Activated CD4-positive, alpha-beta T cell treated with anti-CD3 and anti-CD28 coated beads, Interleukin-2, amount 50 U/mL, for 4 hours (primary cell): ENCODE data around the gene KCNK17.

Source experiments
- DNase-seq, 2 experiments: peaks; one replicate each; pipeline ENCODE4 v3.0.0-alpha.2; 2020

The KCNK17 gene

GRCh38 chr6:39314273-39314795 is at the start of gene KCNK17:
Gene KCNK17 (minus strand): TSS chr6:39314419. CDS start chr6:39314320, 99 bp downstream.
- DNase-seq = no peak

GRCh38 chr6:39363280-39363679 is 49.1 kb upstream of the KCNK17 start:
- DNase-seq = no peak

- no peak for DNase-seq
These were observed 48.3 kb upstream of the KCNK17 start for GRCh38 chr6:39362487-39362865.

DNA sequence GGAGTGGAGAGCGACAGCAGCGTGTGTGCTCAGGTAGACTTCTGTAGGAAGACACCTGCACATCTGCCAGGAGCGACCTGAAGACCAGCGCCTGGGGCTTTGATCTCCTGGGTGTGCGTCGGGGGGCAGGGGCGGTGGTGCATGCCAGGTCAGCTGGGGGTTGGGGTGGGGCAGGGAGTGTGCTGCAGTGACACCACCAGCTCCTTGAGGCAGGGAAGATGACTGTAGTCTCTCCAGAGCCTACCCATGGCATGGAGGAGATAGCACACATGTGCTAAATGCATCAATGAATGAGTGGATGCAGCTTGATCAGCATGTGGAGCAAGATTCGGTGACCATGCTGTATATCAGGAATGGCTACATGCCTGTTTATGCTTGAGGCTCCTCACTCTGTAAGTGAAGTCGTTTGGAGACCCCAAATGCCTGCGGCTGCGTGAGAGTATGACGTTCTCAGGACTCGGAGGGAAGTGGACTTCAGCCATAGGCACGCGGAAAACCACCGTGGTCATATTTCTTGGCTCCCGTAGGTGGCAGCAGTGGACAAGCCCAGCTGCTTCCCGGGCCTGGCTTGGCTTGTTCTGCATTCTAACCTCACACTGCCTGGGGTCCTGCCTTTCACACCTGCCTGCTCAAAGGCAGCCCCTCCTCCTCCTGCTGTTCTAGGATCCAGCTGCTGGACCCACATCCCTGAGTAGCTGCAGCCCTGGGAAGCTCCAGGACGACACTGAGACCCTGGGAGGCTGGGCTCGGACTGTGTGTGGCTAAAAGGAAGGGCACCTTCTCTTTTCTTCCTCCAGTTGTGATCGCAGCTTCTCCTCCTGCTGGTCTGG is 47.7 kb upstream of the KCNK17 start:
- peak; percentile 15 to 20 for DNase-seq

- no peak for DNase-seq
These were observed 46.2 kb upstream of the KCNK17 start for GRCh38 chr6:39360378-39360777.

DNA sequence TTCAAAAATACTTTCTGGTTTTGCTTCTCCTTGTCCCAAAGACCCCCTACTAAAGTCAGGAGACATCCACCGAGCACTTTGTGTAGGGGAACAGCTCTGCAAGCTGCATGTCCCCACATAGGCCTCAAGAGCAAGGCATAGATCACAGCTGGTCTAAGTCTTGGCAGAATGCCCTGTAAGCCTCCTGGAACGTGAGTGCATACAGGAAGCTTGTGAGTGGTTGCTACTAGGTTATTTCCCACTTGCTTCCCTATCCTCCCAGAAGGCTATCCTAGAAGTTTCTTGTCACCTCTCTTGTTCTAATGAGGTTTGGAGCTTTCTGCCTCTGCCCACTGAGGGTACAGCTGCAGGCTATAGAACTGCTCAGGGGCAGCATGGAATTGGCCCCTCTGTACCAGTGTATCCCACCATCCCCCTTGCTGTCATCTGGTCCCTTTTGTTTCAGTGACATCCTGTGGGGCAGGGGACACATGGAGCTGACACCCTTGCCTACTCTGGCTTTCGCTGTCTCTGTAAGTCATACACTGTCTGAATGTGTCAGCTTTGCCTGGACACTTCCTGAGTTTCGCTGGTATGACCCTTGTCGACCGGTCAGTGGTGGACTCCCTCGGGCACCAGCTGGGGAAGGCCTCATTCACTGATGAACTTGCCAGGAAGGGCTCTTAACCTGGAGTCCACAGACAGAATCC is 43.9 kb upstream of the KCNK17 start:
- DNase-seq = no peak

DNA sequence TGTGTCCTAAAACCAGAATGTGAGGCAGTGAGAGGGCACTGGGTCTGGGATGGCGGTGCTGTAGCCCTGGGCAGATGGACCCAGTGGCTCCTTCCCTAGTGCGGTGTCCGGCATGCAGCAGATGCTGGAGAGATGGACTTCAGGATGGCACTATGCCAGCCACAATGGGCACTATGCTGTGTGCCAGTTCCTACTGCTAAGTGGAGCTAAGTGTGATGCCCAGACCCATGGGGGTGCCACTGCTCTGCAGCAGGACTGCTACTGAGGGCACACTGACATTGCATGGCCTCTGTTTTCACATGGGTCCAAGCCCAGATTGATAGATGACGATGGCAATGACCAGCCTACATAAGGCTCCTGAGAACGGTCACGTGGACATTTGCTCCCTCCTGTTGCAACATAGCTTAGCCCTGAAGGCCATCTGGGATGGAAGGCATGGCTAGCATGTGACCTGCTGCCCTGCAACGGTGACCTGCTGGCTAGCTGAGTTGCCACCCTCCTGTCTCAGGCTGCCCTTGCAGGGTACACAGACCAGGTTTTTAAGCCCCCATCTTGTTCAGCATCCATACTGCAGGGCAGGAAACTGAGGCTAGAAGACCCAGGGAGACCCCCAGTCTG is 39.6 kb upstream of the KCNK17 start:
- no peak for DNase-seq

DNA sequence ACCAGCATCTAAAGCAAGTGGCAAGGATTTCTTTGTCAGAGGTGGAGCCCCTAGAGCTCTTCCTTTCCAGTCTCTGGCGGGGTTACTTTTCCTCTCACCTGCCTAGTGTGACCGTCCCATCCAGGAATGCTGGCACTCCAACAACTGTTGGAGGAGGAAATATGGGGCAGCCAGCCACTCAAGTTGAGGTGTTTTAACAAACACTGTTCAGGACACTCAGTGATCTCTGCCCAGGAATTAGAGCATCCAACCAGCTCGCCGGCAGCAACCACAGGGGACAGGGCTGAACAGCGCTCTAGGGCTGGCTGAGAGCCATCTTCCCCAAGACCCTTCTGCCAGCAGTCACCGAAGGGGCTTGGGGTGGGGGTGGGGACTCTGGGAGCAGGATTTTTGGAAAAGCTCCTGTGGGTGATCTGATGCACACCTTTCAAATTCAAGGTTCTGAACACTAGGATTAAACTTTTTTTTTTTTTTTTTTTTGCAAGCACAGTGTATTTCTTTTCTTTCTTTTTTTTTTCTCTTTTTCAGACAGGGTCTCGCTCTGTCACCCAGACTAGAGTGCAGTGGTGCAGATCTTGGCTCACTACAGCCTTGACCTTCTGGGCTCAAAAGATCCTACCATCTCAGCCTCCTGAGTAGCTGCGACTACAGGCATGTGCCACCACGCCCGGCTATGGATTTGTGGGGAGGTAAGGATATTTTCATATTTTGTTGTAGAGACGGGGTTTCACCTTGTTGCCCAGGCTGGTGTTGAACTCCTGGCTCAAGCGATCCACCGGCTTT is 36.7 kb upstream of the KCNK17 start:
- DNase-seq = no peak

GRCh38 chr6:39348740-39349139 is 34.5 kb upstream of the KCNK17 start:
- no peak for DNase-seq

DNA sequence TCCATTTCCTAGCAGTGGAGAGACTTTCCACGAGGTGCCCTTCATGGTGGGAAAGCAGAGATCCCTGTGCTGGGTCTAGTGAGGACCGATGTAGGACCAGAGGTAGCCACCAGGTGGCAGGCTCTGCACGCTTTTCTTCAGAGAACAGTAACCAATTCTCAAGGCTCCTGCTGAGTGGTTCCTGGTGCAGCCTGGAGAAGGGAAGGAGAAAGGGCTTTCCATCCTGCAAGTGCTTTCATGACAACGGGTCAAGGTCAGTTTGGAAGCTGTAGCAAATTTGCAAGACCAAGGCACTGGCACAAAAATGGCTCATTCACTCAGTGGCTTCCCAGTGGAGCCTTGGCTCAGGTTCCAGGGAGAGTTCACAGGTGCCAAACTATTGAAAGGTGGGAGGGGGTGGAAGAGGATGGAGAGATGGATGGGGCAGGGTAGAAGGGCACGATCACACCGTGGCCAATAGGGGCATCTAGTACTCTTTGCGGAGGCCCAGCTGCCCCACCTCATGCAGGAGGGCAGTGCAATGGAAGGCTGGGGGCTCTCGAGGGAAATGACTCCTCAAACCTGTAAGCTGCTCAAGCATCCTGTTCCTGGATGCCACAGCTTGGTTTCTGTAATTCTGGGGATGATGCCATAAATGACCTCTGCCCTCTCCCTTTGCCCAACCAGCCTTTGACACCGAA is 33.8 kb upstream of the KCNK17 start:
- peak; percentile 13 to 41 for DNase-seq

DNA sequence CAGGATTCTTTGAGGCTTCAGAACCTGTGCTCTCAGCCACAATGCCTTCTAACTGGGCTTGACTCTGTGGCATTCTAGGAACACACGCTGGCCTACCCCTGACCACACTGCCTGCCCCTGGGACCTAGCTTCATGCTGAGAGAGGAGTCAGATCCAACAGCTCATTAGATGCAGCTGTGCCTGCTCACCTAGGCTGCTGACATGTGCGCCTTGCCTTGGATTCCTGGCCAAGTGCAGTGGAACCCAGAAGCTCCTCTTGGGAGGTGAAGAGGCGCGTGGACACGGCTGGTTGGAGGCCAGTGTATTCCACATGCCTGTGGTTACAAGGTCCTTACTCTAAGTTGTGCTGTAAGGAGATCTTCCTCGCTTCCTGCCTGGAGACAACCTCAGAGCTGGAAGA is 33.0 kb upstream of the KCNK17 start:
- DNase-seq = no peak

GRCh38 chr6:39344821-39345280 is 30.6 kb upstream of the KCNK17 start:
- no peak for DNase-seq

- no peak for DNase-seq
These were observed 29.2 kb upstream of the KCNK17 start for GRCh38 chr6:39343396-39343870.

DNA sequence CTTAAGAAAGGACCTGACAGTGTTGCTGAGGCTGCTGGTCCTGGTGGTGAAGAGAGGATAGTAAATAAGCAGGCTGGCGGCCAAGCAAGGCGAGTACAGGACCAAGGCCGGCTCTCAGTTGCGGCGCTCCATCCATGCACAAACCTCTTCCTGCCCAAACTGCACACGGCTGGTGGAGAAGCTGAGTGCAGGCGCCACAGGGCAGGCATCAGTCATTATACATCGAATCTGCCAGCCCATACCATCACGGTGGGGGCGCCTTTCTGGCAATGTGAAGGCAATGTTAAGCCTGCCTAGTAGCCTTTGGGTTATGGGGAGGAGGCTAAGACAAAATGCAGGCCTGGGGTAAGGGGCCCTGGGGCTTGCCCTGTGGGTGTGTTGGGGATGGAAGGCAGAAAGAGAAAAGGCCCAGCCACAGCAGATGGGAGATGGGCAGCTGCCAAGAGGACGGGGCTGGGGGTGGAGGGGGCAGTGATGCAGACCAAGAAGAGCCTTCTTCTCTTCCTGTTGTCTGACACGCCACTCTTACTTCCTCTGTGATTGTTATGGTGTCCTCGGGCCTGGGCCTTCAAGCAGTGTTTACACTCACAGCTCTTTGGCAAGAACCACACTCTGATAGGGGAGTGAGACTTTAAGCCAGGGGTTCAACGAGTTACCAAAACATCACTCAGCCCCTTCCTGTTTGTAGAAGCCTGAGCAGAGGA is 28.6 kb upstream of the KCNK17 start:
- no peak for DNase-seq

DNA sequence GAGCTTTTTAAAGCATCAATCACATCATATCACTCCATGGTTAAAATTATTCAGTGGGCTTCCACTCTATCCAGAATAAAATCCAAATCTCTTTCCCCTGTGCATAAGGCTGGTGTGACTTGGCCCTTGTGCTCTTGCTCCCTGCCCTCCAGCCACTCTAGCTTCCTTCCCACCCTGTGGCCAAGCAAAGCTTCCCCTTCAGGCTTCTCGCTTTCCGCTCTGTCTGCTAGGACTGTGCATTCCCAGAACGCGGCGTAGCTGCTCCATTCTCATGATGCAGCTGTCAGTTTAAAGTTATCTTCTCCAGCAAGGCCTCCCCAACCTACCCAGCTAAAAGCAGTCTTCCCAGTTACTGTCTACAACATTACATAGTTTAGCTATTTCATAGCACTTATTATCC is 27.7 kb upstream of the KCNK17 start:
- DNase-seq = no peak

DNA sequence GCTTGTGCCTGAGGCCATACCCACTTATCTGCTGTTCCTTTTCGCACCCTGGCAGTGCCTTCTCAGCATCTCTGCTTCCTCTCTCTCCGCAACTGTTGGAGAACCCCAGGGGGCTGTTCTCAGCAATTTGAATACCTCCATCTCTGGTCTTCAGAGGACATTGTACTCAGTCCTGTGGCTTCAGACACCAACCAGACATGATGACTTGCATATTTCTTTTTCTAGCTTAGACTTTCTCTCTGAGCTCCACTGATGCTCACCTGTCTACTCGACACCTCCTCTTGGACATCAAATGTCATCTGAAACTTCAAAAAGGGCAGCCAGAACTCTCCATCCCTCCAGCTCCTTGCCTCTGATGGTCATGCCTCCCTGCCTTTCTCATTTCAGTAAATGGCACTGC is 27.1 kb upstream of the KCNK17 start:
- DNase-seq = no peak

DNA sequence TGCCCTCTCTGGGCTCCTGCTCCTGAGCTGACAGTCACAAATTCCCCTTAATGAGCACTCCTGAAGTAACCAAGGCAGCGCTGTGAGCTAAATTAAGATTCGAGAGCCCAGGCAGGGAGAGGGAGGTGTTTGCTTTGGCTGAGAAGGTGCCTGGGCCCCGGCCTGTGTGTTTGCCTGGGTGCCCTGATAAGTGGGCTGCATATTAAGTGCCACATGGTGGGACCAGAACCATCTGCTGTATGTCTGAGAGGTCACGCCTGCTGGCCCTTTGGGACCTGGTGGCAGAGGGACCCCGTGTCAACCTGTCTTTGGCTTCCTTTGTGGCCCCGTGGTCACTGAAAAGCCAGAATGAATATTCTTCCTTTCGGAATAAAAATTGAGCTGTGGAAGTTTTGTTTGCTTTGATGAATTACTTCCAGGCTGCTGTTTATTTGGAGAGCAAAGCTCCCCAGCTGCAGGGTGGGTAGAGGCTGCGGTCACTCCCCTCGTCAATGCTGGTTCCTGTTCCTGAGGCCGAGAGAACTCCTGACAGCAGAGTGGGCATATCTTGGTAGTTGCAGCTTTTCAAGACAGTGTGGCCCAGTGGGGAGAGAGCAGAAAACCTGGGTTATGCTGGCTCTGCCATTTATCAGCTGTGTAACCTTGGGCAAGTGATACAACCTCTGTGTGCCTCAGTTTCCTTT is 25.8 kb upstream of the KCNK17 start:
- no peak for DNase-seq

GRCh38 chr6:39339096-39339867 is 25.1 kb upstream of the KCNK17 start:
- DNase-seq = no peak

DNA sequence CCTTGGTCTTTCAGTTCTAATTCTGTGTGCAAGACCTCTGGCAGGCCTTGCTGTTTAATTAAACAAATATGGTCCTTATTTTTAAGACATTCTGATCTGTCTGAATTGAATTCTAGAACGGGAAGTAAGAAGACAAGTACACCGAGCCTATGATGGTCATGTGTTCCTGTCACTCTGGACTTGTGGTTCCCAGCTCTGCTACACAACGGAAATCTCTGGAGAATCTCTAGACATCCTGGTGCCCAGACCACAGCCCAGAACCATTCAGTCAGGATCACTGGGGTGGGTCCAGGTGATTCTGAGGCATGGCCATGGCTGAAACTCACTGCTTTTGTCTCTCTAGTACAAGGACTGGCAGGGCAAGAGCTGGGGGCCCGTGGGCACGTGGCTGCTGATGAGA is 24.2 kb upstream of the KCNK17 start:
- no peak for DNase-seq
